Stimulated activated CD8-positive, alpha-beta memory T cell treated with anti-CD3 and anti-CD28 coated beads, Interleukin-12 subunit alpha, Interleukin-12 subunit beta, amount 100 ng/mL, for 1 hour (primary cell): Measurements from ENCODE around the gene SNRPA1.

Source experiments
- DNase-seq: peaks from one replicate; pipeline ENCODE4 v3.0.0-alpha.2; 2020; ENCODE audit warnings: low read depth

The SNRPA1 gene

DNA sequence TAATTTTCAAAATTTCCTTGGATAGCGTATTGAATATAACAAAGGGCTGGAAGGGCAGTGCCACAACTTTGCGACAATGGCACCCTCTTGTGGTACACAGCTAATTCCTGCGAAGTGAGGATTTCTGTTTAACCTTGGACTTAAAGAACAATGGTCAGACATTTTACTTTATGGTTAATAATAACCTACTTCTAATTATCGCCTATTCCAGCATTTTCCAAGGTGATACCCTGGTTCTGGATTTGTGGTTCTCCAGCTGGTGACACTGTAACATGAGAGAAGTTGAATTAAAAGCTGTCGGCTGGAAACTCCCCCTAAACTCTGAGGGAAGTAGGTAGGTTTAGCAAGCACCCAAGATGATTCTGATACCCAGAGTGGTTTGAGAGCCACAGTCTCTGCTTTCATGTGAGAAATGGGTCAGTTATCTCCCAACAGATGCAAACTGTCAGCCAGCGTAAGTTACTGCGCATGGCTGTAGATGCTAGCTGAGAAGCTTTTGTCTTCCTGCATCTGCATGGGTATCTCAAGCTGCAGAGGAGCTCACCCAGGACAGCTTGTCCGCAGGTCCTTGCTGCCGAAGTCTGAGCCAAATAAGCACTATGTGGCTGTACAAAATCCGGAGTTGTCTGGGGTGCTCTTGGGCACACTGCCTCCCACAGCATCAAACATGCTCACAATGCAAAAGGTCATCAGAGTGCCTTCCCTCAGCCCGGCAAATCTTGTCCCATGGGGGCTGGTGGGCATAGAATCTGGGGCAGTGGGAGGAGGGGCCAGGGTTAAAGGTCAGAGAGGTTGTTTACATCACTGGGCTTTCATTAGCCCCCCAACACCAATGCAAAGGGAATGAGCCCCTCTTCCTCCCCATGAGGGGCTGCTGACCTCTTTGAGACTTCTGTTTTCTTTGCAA is 36.6 kb downstream of the SNRPA1 start:
- peak; percentile 43 for DNase-seq

DNA sequence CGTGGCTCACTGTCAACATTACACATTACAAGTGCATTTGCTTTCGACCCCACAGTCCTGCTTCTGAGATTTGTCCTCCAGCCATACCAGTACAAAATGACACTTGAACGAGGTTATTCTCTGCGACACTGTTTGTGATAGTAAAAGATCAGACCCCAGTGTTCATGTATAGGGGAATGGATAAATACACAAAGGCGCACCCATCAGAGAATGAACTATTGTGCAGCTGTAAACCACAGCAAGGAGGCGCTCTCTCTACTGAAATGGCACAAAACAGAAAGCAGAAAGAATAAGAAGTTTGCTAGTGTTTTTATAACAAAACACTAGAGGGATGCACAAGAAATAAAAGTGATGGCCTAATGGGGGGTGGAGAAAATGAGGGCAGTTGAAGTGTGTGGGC is 38.3 kb downstream of the SNRPA1 start:
- DNase-seq = no peak

DNA sequence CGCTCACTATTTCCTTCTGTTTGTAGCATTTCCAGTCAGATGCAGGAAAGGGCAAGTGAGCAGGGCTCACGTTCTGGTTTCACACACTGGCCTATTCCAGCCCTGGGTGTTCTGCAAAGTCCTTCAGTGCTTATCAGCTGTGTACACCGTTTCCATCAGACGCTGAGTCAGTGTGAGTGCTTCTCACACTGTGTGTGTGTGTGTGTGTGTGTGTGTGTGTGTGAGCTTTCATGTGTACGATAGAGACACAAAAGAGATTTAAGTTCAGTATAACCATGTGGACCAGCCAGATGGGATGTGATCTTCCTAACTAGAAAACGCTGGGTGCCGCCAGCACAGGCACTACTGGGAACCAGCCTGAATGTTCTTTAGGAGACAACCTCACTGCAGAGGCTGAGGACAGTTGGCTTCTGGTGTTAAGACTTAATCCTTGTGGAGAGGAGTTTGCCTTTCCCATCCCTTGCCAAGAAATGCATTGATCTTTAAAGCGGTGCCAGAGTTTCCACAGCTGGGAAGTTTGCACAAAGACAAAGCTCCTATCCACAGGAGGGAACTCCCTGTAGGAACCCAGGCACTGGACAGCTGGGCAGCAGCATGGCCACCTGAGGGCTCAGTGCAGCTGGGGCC is 39.3 kb downstream of the SNRPA1 start:
- DNase-seq = no peak

DNA sequence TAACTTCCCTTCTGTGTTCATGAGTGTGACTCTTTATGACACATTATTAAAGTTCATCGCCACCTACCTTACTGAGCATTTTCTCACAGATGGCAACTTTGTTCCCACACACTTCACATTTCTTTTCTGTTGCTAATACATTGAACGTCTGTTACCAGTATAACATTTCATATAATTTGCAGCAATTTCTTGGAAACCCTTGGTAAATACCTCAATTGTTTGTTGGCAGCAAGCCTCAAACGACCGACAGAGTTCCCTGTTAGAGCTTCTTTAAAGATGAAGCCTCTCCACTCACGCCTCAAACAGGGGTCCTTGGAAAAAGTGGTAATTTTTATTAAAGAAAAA is 40.0 kb downstream of the SNRPA1 start:
- no peak for DNase-seq

DNA sequence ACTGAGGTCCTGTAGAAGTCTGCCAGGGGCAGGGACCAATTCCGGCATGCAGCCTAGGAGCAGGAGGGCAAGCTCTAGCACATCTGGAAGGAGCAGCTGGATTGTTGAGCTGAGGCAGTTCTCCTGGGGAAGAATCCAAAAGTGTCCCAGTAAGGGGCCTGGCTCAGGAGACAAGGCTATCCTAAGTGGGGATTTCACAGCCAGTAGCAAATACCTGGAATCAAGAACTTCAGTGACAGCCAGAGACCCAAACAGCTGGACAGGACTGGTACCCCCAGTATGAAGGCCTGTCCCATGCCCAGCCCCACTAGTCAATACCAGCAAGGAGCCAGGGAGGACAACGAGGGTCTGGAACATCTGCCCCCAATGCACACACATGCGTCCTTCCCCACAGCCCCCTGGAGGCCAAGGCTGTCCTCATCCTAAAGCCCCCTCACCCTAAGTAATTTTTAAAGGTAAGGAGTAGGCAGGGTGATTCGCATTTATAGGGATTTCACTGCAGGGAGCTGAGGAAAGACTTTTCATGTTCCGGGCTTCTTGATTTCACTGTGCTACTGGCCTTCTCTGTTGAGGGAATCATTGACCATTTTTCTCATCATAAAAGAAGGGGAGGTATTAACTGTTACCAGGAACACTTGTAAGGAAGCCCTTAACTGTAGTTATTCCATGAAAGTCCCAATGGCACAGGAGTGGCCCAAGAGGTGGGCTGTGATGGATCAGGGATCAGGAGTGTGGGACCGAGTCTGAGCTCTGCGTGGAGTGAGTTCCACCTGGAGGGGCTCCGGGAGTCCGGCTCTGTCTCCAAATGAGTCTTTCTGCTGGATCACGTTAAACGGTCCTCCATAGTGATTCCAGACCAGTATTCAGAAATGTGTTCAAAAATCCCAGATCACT is 40.6 kb downstream of the SNRPA1 start:
- DNase-seq = no peak

DNA sequence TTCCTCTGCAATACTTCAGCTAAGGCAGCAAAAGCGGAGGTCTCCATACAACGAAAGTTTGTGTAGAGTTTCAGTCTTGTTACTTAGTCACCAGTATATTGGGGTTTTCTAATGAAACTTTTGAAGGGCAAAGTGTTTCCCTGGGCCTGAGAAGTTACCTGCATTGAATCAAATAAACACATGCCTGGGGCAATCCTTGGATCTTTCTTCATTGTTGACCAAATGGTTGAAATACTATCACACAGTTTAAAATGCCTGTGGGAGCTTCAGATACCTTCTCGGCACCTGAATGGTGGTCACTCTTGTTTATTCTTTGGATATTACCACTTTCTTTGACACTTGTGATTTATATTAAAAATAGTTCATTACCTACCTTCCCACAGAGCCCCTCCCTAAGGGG is 42.2 kb downstream of the SNRPA1 start:
- no peak for DNase-seq

DNA sequence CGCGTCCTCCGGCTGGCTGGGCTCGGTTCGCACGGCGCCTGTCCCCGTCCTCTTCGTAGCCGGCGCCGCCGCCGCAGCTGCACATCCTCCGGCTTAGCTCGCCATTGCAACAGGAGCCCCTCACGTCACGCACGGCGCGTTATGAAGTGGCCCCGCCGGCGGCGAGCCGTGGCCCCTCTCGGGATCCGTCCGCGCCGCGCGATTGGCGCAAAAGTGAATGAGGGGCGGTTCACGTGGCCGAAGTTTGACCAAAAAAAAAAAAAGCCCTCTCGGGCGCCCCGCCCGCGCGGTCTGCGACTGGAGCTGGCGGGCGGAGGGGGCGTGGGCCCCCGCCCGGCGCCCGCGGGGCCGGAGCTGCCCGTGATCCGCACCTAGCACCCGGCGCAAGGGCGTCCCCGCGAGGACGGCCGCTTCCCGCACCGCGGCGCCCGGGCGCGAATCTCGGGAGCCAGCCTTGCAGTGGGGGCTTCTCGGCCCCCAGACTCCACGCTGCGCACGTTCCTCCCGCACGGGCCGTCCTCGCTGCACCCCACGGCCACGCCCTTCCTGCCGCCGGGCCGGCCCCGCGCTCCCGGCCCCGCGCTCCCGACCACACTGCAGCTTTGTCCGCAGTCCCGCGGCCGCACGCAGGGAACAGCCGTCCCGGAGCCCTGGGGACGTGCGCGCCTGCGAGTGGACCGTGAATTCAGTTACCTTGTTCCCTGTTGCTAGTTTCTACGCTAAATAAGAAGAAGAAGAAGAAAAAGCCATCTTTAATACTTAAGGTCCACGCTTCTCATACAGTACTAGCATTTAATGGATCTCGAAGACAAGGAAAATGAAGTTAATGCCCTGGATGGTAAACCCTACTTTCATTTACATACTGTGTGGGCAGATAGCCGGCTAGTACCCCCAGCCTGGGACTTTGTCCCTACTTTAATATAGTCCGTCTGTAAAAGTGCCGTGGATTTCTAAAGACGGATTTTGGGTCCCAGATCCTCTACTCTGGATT is 42.9 kb downstream of the SNRPA1 start, which contains the start of gene CHSY1:
CHSY1 (minus strand) TSS at position 219 of the 991 bp plus-strand sequence. CDS start 592 bp downstream, outside the sequence.
- DNase-seq = peak; percentile 79

DNA sequence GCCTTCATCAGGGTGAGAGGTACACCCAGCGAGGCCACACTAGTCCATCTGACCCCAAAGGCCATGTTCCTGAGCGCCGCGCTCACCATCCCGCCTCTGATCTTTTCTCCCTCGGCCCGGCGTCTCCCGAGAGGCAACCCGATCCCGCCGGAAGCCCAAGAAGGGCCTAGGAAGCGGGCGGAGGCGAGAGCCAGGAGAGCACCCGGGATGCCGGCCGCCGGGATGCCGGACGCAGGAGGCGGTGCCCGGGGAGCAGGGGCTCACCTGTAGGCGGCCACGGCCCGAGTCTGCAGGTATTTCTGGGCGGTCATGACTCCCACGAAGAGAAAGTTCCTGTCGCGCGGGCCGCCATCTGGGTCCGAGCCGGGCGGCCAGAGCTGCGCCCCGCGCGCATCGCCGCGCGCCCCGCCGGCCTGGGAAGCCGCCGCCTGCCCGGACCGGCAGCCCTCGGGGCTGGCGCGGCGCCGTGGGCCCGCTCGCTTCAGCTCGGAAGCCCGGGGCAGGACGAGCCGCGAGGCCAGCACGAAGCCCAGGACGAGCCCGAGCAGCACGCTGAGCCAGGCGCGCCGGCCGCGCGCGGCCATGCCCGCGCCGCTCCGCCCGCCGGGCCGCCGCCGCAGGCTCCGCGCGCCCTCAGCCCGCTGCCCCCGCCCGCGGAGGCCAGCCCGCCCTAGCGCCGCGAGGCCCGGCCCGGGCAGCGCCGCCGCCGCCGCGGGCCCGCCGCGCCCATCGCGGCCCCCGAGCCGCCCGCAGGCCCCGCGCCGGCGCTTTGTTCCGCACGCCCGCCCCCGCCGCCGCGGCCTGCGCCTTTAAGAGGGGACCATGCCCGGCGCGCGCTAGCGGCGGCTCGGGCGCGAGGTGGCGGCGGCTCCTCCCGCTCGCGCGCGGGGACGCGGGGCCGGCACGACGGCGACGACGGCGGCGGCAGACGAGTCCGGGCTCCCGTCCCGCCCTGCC is 43.9 kb downstream of the SNRPA1 start:
- no peak for DNase-seq

DNA sequence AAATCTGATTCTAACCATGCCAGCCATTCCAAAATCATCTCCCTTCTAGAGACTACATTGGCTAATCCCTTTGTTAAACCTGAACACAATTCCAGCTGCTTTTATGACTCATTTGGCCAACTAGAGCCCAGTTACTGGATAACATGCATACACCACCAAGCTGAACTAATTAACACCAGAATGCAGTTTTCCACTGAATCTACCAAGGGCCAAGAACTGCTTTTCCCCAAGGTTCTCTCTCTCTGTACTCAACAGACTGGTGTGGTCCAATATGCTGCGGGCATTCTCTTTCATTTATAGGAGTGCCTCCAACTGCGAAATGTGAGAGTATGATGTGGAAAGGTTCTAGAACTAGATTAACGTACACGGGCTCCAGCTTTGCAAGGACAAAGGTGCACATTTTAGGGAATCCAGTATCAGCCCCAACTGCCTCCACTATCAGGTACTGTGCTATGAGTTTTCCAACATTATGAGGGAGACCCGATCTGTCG is 44.7 kb downstream of the SNRPA1 start:
- no peak for DNase-seq

DNA sequence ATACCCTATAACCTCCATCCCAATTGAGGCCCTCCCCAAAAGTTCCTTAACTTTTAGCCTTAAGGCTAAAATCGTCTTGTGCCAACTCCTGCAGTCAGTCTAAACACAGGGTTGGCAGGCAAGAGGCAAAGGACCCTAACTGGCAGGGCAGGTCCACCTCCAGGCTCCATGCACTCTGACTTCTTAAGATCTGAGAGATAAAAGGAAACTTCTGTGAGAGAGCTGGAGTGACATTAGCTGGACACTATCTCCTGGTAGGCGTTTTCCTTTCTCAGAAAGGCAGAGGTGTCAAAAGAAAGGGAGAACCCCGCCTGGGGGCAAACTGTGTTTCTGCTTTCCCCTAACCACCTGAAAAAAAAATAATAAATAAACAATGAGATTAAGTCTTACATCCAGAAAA is 46.8 kb downstream of the SNRPA1 start:
- no peak for DNase-seq

DNA sequence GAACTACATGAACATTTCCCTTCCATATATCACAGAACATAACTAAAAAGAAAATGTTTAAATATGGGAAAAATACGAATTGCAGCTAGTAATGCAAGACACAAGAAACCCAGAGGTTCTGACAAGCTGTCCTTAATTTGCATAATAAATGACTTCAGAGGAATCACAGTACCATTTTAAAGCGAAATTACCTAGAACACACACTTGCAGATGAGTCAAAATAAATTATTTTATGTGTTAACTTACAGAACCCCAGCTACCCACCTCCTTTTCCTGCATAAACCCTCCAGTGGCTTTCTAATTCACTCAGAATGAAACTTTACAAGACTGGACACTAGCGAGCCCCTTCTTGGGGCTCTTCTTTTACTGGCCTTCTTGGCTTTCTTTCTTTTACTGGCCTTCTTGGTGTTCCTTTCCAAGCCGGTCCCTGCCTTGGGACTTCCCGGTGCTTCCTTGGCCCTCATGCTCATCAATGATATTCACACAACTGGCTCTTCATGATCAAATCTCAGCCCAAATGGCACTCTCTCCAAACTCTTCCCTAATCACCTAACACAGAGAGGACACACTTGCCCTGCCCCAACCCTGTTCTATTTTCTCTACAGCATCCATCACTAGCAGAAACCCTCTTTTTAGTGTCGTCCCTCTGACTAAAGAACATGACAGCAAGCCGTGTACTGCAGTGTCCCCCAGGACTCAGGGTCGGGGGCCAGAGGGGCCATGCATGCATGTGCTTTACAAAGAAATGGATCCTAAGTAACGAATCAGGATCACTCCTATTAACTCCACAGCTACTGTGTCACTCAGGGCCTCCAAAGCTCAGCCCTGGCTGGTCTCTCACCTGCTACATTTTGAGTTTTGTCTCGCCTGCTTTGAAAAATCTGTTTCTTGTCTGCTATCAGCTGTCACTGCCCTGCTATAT is 48.0 kb downstream of the SNRPA1 start:
- no peak for DNase-seq

DNA sequence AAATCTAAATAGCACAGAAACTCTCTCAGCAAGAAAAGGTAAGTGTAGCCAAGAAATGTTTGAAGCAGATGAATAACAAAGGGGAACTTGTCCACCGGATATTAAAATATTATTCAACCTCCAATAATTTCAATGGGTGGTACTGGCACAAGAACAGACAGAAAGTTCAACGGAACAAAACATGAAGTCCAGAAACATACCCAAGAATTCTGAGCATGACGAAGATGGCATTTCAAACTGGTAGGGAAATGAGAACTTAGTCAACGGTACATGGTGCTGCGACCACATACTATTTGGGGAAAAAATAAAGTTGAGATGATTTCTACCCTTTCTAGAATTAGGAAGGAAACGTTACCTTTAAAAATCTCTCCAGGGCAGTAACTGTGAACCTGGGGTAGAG is 48.7 kb downstream of the SNRPA1 start:
- DNase-seq = no peak

DNA sequence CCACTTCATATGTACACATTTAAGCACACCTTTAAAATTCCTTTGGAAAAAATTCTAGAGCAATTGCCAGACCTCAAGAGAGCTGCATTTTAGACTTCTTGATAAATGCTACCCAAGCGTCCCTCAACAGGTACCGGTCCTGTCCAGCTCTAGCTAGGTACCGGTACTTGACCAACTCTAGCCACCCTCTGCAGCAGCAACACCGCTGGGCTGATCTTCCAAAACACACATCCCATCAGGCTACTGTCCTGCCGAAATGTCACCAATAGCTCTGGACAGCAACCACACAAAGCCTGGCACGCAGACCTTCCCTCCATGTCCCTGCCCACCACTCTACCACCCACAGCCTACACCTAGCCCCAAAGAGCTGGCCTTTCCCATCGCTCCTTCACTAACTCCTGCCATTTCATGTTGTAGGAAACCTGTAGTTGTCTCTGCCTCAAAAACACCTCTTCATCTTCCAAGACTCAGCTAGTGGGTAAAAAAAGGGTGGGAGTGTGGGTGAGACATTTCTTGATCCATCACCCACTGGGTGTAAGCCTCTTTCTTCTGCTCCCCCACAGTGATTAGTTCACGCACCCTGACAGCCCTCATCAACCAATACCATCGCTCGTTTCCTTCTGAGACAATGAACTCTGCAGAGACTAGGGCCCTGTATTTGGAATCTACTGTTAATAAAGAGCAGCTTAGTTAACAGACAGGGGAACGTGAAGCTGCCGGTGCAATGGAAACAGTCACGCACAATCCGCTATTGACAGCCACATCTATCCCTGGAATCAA is 50.0 kb downstream of the SNRPA1 start:
- no peak for DNase-seq

DNA sequence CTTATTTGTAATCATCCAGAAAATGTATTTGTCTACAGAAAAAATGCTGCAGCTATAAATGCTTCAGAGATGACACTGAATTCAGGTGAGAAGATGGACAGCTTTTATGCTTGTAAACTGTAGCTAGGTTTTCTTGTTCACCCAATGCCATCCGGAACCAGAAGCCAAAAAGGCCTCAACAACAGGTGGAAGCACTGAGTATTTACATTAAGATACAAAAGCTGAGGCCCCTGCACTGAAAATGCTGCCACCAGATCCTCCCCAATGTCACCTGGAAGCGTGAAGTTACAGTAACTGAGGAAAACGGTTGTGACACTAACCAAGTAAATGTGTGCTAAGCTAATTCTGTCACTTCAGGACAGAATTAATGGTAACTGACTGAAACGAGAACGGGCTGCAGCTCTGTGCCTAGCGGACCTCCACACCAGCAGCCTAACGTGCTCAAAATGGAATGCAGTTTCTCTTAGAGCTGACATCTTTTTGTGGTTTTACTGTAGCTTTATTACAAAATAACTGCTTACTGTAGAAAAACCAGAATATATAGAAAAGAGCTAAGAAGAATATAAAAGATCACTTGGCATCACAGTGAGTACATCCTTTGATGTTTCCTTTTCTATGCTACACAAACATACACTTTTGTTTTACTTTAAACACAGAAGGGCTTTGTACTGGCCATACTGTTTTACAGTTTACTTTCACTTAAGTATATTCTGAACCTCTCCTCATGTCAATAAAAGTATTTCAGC is 50.8 kb downstream of the SNRPA1 start:
- no peak for DNase-seq

DNA sequence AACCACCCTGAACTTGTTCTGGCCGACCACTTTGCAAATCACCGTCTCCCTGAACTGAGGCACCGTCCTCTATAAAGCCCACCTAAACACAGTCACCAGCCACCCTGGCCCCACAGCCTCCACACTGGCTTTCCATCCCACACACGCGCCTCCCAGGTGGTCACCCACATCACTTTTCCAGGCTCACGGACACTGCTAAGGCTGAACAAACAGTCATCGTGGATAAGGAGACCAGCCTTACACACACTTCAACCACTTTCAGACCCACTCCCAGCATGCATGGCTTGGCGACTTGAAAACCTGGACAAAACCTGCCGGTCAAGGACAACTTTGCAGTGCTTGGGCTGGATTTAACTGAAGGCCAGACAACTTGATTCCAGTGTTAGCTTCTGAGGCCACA is 51.6 kb downstream of the SNRPA1 start:
- no peak for DNase-seq

DNA sequence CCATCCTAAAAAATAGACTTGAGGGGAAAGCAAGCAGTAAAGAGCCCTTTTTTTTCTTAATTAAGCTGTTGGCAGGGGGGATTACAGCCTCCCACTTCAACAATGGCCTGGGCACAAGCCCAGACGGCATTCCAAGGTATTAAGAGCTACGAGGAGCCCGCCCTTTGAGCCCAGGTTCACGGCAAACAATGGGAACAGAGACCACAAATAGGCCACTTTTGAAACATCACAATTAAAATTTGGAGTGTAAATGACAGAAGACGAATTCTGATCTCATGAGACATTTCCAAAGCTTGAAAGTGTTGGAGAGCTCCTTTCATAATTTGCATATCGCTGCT is 52.1 kb downstream of the SNRPA1 start:
- DNase-seq = no peak
